HUES64 (cell line): ENCODE results near the gene ZAR1L. TPM values are rescaled to one million over a fixed set of nuclear protein-coding genes. Genes with fewer than 3 reads are reported as not detected.
"Not testable (repeated sequence)": the region's sequence is repeated elsewhere in the genome, so short reads cannot be mapped to it uniquely, and the experiment has no call there.

ENCODE experiments used
- H3K27ac ChIP-seq: 2 replicates; pipeline ENCODE4 v1.7.0; 2013; ENCODE audit warnings: low read depth, low read length, inconsistent platforms
- H3K27me3 ChIP-seq: 2 replicates; pipeline ENCODE4 v1.6.1; 2013; ENCODE audit warnings: mild to moderate bottlenecking, low read length; ENCODE audit not compliant: insufficient read depth
- H3K36me3 ChIP-seq: 2 replicates; pipeline ENCODE4 v1.6.1; 2013; ENCODE audit warnings: mild to moderate bottlenecking, low read length; ENCODE audit not compliant: insufficient read depth
- H3K4me1 ChIP-seq: 2 replicates; pipeline ENCODE4 v1.6.1; 2013; ENCODE audit warnings: mild to moderate bottlenecking, low read length, moderate library complexity; ENCODE audit not compliant: insufficient read depth
- H3K4me3 ChIP-seq: 2 replicates; pipeline ENCODE4 v1.5.1; 2013; ENCODE audit warnings: mild to moderate bottlenecking, low read length, moderate library complexity
- H3K9ac ChIP-seq: 2 replicates; pipeline ENCODE4 v1.6.1; 2013; ENCODE audit warnings: mild to moderate bottlenecking, low read depth, low read length
- H3K9me3 ChIP-seq: 2 replicates; pipeline ENCODE4 v1.6.1; 2013; ENCODE audit warnings: low read depth, low read length; ENCODE audit not compliant: insufficient read depth
- WGBS: fragments of 150-250, 120-280 bp; methylation state at CpG from one replicate; pipeline ENCODE4 v1.1.7; 2013; ENCODE audit warnings: missing lambda C conversion rate; 5-methylcytosine and 5-hydroxymethylcytosine counted together
- polyA plus RNA-seq, 2 experiments: library from polyadenylated mRNA; stranded (reverse); fragments of 50-300 nt; gene quantifications; one replicate each; pipeline ENCODE4 v1.2.3, GENCODE V29; 2013

The ZAR1L gene
- polyA plus RNA-seq (2013, experiment 1 of 2) = not detected
- polyA plus RNA-seq (2013, experiment 2 of 2) = not detected

- Histone ChIP-seq H3K9ac (peak within 1 kb of the TSS; percentile 98), H3K4me3 (peak within 1 kb of the TSS; percentile 83), H3K36me3 (peaks cover 20% of the 10 kb centered on the region), H3K4me1 (peaks cover 7% of the 10 kb centered on the region; the same call in 1 of the 2 replicates), H3K27me3 (no peaks in the 10 kb centered on the region), H3K27ac (peak within 1 kb of the TSS; percentile 95), H3K9me3 (no peaks in the 10 kb centered on the region)
- 1% methylated on average over 60 of the region's 60 CpGs for WGBS
Observed at GRCh38 chr13:32315238-32316027, at the start of gene ZAR1L, which contains the start of gene BRCA2. Gene ZAR1L (minus strand): TSS chr13:32315363. CDS start chr13:32311925, 3,438 bp downstream. Gene BRCA2 (plus strand): TSS chr13:32315508. CDS start chr13:32316461, 953 bp downstream.

GRCh38 chr13:32362574-32362973 lies 47.4 kb upstream of the ZAR1L start:
- H3K4me3 ChIP-seq = no peak overlapping the region
- peaks cover 32% of the 10 kb centered on the region for H3K36me3 ChIP-seq
- H3K4me1 ChIP-seq = no peaks in the 10 kb centered on the region
- WGBS = 98% methylated on average over 2 of the region's 2 CpGs
- H3K27ac ChIP-seq = no peak overlapping the region
- H3K9ac ChIP-seq = no peak overlapping the region
- no peaks in the 10 kb centered on the region for H3K27me3 ChIP-seq
- H3K9me3 ChIP-seq = no peaks in the 10 kb centered on the region

- H3K9me3 ChIP-seq, H3K4me3 ChIP-seq, H3K27ac ChIP-seq, H3K9ac ChIP-seq, H3K27me3 ChIP-seq: not testable (repeated sequence)
- peaks cover 39% of the 10 kb centered on the region for H3K36me3 ChIP-seq
- 97% methylated on average over 8 of the region's 8 CpGs for WGBS
- H3K4me1 ChIP-seq = peaks cover 13% of the 10 kb centered on the region
Observed at GRCh38 chr13:32355935-32356334, 40.8 kb upstream of the ZAR1L start.

GRCh38 chr13:32354040-32354439 lies 38.9 kb upstream of the ZAR1L start:
- Histone ChIP-seq H3K27ac (no peak overlapping the region), H3K36me3 (peaks cover 55% of the 10 kb centered on the region), H3K9me3 (no peaks in the 10 kb centered on the region), H3K9ac (no peak overlapping the region), H3K4me3 (no peak overlapping the region), H3K4me1 (peaks cover 13% of the 10 kb centered on the region), H3K27me3 (no peaks in the 10 kb centered on the region)
- 97% methylated on average over 1 of the region's 1 CpG for WGBS

GRCh38 chr13:32350839-32351441 lies 35.8 kb upstream of the ZAR1L start:
- 96% methylated on average over 15 of the region's 15 CpGs for WGBS

GRCh38 chr13:32347651-32348050 lies 32.5 kb upstream of the ZAR1L start:
- no peak overlapping the region for H3K27ac ChIP-seq
- H3K4me3 ChIP-seq = no peak overlapping the region
- H3K27me3 ChIP-seq = no peaks in the 10 kb centered on the region
- peaks cover 53% of the 10 kb centered on the region for H3K36me3 ChIP-seq
- H3K9me3 ChIP-seq = no peaks in the 10 kb centered on the region
- no peak overlapping the region for H3K9ac ChIP-seq
- no peaks in the 10 kb centered on the region; the same call in 1 of the 2 replicates for H3K4me1 ChIP-seq
- WGBS = no CpG with 5 or more reads among the region's 1 CpG

More at GRCh38 chr13:32350839-32351441, 35.8 kb upstream of the ZAR1L start:
- peaks cover 69% of the 10 kb centered on the region for H3K36me3 ChIP-seq
- not testable (repeated sequence) for H3K9me3 ChIP-seq, H3K4me1 ChIP-seq, H3K9ac ChIP-seq, H3K4me3 ChIP-seq, H3K27me3 ChIP-seq, H3K27ac ChIP-seq

GRCh38 chr13:32340914-32341313 lies 25.8 kb upstream of the ZAR1L start:
- H3K36me3 ChIP-seq = peaks cover 32% of the 10 kb centered on the region

GRCh38 chr13:32334671-32335070 lies 19.5 kb upstream of the ZAR1L start:
- Histone ChIP-seq H3K9me3 (peaks cover 21% of the 10 kb centered on the region), H3K36me3 (peaks cover 84% of the 10 kb centered on the region), H3K4me3 (no peak overlapping the region), H3K9ac (no peak overlapping the region), H3K27me3 (no peaks in the 10 kb centered on the region), H3K27ac (no peak overlapping the region), H3K4me1 (peaks cover 6% of the 10 kb centered on the region; the same call in 1 of the 2 replicates)
- 97% methylated on average over 2 of the region's 2 CpGs for WGBS

More at GRCh38 chr13:32340914-32341313, 25.8 kb upstream of the ZAR1L start:
- peaks cover 25% of the 10 kb centered on the region for H3K9me3 ChIP-seq
- WGBS = 96% methylated on average over 3 of the region's 3 CpGs
- H3K4me1 ChIP-seq = peaks cover 6% of the 10 kb centered on the region; the same call in 1 of the 2 replicates
- no peak overlapping the region for H3K4me3 ChIP-seq
- no peak overlapping the region for H3K9ac ChIP-seq
- H3K27me3 ChIP-seq = no peaks in the 10 kb centered on the region
- H3K27ac ChIP-seq = no peak overlapping the region

GRCh38 chr13:32330441-32330840 lies 15.3 kb upstream of the ZAR1L start:
- Histone ChIP-seq H3K4me1 (no peaks in the 10 kb centered on the region), H3K27me3 (no peaks in the 10 kb centered on the region), H3K9ac (no peak overlapping the region), H3K4me3 (no peak overlapping the region), H3K27ac (no peak overlapping the region), H3K9me3 (no peaks in the 10 kb centered on the region), H3K36me3 (peaks cover 87% of the 10 kb centered on the region)
- 100% methylated on average over 2 of the region's 2 CpGs for WGBS

- Histone ChIP-seq H3K27ac (no peak overlapping the region), H3K27me3 (no peaks in the 10 kb centered on the region), H3K4me3 (no peak overlapping the region), H3K36me3 (peaks cover 83% of the 10 kb centered on the region), H3K9me3 (no peaks in the 10 kb centered on the region), H3K9ac (no peak overlapping the region), H3K4me1 (no peaks in the 10 kb centered on the region)
Observed at GRCh38 chr13:32323912-32324311, 8.7 kb upstream of the ZAR1L start.

- WGBS = 93% methylated on average over 4 of the region's 4 CpGs
- Histone ChIP-seq H3K36me3 (peaks cover 60% of the 10 kb centered on the region), H3K9ac (no peak overlapping the region)
Observed at GRCh38 chr13:32320528-32320927, 5.4 kb upstream of the ZAR1L start.

More at GRCh38 chr13:32320528-32320927, 5.4 kb upstream of the ZAR1L start:
- no peaks in the 10 kb centered on the region for H3K27me3 ChIP-seq
- no peak overlapping the region for H3K27ac ChIP-seq
- H3K9me3 ChIP-seq = no peaks in the 10 kb centered on the region
- H3K4me3 ChIP-seq = no peak overlapping the region
- peaks cover 7% of the 10 kb centered on the region; the same call in 1 of the 2 replicates for H3K4me1 ChIP-seq
